Measurements from ENCODE around the gene AVEN.

AVEN gene

DNA sequence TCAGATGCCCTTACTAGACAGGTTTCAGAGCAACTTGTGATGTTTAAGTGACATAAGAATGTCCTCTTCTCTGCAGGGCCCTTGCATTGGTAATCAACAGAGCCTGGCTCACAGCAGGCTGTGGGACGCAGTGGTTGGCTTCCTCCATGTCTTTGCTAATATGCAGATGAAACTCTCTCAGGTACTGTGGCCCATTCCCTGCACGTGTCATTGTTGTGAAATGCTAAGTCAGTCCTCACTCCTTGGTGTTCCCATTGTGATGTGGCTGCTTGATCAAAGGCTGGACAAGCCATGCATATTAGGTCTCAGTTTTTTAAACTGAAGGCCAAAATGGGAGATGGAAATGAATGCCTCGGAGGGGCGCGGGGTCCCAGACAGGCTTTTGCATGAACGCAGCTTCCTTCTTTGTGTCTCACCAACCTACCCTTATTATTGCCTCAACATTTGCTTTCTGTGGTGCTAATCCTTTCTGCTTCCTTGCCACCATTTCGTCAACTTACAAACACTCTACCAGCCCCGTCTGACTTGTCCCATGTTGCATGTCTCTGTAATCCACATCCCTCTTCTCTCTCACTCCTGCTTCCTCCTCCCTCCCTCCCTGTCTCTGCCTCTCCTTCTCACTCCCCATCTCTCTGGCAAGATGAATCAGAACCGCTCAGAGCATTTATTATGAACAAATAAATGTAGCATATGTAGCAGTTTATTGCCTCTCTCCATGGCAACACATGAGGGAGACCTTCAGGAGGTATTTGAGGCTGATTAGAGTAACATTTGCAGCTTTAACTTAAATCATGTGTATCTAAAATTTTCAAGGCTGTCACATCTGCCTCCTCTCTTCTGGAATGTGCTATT lies 203.9 kb downstream of the AVEN start:
- DNase-seq (ENCODE audit: low spot score) = no peak
- no peak for TF ChIP-seq CTCF (IDR thresholded peaks at IDR 0.05; ENCODE audit: extremely low read depth, insufficient read depth, missing control alignments)
- in situ Hi-C loops (cut with MboI; ENCODE audit: low pct_unique_long_range_greater_than_20kb, low sequenced_read_pairs, unreplicated experiment) = no loop called here

GRCh38 chr15:33831646-33832045 lies 207.4 kb downstream of the AVEN start:
- no peak for DNase-seq (ENCODE audit: low spot score)

GRCh38 chr15:33830351-33830750 lies 208.7 kb downstream of the AVEN start:
- no peak for DNase-seq (ENCODE audit: low spot score)
- in situ Hi-C loops (cut with MboI; ENCODE audit: low pct_unique_long_range_greater_than_20kb, low sequenced_read_pairs, unreplicated experiment) = no loop called here
- no peak for TF ChIP-seq CTCF (IDR thresholded peaks at IDR 0.05; ENCODE audit: extremely low read depth, insufficient read depth, missing control alignments)

More at GRCh38 chr15:33831646-33832045, 207.4 kb downstream of the AVEN start:
- in situ Hi-C loops (cut with MboI; ENCODE audit: low pct_unique_long_range_greater_than_20kb, low sequenced_read_pairs, unreplicated experiment) = no loop called here
- TF ChIP-seq CTCF (IDR thresholded peaks at IDR 0.05; ENCODE audit: extremely low read depth, insufficient read depth, missing control alignments) = no peak

DNA sequence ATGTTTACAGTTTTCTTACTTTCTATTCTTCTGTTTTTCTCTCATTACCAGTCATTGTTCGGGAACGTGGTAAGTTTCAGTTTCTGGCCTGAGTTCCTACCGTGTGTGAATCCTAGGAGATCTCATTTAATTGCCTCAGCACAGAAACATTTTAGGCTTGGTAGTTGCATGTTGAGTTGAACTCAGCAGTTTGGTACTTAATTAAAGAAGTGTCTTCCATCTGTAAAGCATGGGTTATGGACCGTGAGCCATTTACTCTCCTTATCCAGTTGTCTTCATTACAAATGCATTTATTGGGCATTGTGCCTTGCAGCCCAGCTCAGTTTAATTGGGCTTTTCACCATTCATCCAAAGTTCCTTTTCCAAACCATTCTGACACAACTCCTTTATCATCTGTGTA lies 212.8 kb downstream of the AVEN start:
- in situ Hi-C loops (cut with MboI; ENCODE audit: low pct_unique_long_range_greater_than_20kb, low sequenced_read_pairs, unreplicated experiment) = no loop called here
- no peak for DNase-seq (ENCODE audit: low spot score)
- no peak for TF ChIP-seq CTCF (IDR thresholded peaks at IDR 0.05; ENCODE audit: extremely low read depth, insufficient read depth, missing control alignments)

- in situ Hi-C loops (cut with MboI; ENCODE audit: low pct_unique_long_range_greater_than_20kb, low sequenced_read_pairs, unreplicated experiment) = no loop called here
- TF ChIP-seq CTCF (IDR thresholded peaks at IDR 0.05; ENCODE audit: extremely low read depth, insufficient read depth, missing control alignments) = no peak
- DNase-seq (ENCODE audit: low spot score) = no peak
These were observed 213.6 kb downstream of the AVEN start for GRCh38 chr15:33825453-33825852.

- DNase-seq (ENCODE audit: low spot score) = no peak
- no peak for TF ChIP-seq CTCF (IDR thresholded peaks at IDR 0.05; ENCODE audit: extremely low read depth, insufficient read depth, missing control alignments)
- in situ Hi-C loops (cut with MboI; ENCODE audit: low pct_unique_long_range_greater_than_20kb, low sequenced_read_pairs, unreplicated experiment) = no loop called here
These were observed 215.9 kb downstream of the AVEN start for GRCh38 chr15:33823119-33823518.

Measured in GM13977 (cell line).